ENCODE measurements around the gene FECH.

DNA sequence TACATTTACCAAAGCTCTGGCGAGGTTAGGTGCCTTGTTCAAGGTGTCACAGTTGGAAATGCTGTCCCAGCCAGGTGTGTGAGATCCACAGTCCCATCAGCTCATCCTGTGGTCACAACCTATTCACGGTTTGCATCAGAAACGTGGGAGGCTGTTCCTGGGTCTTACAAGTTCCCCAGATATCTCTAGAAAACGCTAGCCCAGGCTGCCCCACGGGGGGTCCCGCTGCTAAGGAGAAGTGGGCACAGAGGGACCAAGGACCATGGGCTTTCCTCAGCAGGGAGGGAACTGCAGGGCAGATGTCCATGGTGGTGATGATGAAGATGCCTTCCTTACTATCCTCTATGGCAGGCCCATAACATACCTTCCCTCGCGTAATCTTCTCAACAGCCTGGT, 649 bp downstream of the FECH start:
- TF ChIP-seq, protein P1, sequence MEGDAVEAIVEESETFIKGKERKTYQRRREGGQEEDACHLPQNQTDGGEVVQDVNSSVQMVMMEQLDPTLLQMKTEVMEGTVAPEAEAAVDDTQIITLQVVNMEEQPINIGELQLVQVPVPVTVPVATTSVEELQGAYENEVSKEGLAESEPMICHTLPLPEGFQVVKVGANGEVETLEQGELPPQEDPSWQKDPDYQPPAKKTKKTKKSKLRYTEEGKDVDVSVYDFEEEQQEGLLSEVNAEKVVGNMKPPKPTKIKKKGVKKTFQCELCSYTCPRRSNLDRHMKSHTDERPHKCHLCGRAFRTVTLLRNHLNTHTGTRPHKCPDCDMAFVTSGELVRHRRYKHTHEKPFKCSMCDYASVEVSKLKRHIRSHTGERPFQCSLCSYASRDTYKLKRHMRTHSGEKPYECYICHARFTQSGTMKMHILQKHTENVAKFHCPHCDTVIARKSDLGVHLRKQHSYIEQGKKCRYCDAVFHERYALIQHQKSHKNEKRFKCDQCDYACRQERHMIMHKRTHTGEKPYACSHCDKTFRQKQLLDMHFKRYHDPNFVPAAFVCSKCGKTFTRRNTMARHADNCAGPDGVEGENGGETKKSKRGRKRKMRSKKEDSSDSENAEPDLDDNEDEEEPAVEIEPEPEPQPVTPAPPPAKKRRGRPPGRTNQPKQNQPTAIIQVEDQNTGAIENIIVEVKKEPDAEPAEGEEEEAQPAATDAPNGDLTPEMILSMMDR (IDR thresholded peaks at IDR 0.05; ENCODE audit: insufficient read depth, low read length, poor library complexity, severe bottlenecking): no peak
- no peak for TF ChIP-seq EZH2phosphoT487 (conservative IDR thresholded peaks at IDR 0.05; ENCODE audit: low read length)
